Jurkat, Clone E6-1 (cell line): ENCODE data around the gene PRSS50. TPM values are rescaled to one million over a fixed set of nuclear protein-coding genes. Genes with fewer than 3 reads are reported as not detected.
A peak's percentile ranks its signal among the peaks of the same experiment; 100 is the strongest.
"Not testable (repeated sequence)": the region's sequence is repeated elsewhere in the genome, so short reads cannot be mapped to it uniquely, and the experiment has no call there.

ENCODE experiments used
- DNase-seq: peaks from one replicate; pipeline ENCODE4 v3.0.0-alpha.2; 2011; ENCODE audit warnings: low read depth, low spot score
- H3K4me3 ChIP-seq: 2 replicates; pipeline ENCODE4 v1.5.1; 2011; ENCODE audit warnings: mild to moderate bottlenecking, low read length, control low read depth, moderate library complexity
- polyA plus RNA-seq: library from polyadenylated mRNA; unstranded; fragments of >200 nt; gene quantifications from one replicate; pipeline ENCODE4 v1.2.1, GENCODE V29; 2012; ENCODE audit warnings: missing spikeins; ENCODE audit not compliant: insufficient read length, insufficient read depth

Gene PRSS50, protein sequence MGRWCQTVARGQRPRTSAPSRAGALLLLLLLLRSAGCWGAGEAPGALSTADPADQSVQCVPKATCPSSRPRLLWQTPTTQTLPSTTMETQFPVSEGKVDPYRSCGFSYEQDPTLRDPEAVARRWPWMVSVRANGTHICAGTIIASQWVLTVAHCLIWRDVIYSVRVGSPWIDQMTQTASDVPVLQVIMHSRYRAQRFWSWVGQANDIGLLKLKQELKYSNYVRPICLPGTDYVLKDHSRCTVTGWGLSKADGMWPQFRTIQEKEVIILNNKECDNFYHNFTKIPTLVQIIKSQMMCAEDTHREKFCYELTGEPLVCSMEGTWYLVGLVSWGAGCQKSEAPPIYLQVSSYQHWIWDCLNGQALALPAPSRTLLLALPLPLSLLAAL
- polyA plus RNA-seq: not detected

DNA sequence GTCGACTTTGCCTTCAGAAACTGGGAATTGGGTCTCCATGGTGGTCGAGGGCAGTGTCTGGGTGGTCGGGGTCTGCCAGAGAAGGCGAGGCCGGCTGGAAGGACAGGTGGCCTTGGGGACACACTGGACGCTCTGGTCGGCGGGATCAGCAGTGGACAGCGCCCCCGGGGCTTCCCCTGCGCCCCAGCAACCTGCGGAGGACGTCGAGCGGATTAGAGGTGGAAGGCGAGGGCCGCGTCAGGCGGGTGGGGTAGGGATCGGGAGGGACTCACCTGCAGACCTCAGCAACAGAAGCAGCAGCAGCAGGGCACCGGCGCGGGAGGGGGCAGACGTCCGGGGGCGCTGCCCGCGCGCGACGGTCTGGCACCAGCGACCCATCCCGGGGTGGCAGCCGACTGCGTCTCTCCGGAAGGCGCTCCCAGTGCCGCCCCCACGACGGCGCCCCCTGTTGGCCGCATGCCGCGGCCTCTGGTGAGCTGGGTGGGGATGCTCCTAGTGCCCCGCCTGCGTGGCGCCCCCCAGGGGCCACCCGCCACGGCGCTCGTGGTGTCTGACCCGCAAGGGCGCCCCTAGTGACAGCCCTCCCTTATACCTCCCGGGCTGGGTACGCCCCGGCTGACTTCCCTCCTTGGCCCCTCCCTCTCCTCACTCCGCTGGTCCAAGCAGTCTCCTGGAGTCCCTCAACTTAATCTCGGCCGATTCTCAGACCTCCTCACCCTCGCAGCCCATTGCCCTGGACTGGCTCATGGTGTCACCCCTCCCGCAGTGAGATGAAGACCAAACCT lies at the start of gene PRSS50:
Gene PRSS50 (minus strand): TSS at position 423 of the 785 bp plus-strand sequence. CDS start 45 bp downstream, at position 378.
- no peak for DNase-seq
- H3K4me3 ChIP-seq: no peak within 1 kb of the TSS

DNA sequence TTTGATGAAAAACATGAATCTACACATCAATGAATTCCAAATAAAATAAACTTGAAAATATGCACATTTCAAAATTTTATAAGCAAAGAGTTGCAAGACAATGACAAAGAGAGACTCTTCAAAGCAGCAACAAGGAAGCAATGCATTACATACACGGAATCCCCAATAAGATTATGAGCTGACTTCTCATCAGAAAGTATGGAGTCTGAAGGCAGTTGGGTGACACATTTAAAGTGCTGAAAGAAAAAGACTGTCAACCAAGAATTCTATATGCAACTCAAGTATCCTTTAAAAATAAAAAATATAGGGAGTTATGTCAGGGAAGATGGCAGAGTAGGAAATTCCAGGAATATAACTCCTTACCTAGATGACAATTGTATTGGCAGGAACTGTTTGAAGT lies 46.5 kb upstream of the PRSS50 start:
- no peak overlapping the region for H3K4me3 ChIP-seq
- DNase-seq: no peak

DNA sequence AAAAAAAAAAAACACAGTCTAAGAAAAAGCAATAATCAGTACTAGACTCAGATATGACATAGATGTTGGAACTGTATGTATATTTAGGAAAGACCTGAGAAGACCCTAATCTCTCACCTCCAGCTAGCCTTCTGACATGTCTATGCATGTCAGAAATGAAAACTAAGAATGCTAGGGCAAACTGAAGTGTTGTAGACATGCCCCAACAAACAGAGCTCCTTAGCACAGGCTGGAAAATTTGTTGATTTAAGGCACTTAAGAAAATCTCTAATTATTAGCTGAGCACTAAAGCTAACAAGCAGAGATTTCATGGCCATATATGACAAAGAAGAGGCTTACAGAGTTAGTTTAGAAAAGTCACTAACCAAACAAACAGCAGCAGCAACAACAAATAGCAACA lies 45.5 kb upstream of the PRSS50 start:
- DNase-seq: no peak
- no peak overlapping the region for H3K4me3 ChIP-seq

DNA sequence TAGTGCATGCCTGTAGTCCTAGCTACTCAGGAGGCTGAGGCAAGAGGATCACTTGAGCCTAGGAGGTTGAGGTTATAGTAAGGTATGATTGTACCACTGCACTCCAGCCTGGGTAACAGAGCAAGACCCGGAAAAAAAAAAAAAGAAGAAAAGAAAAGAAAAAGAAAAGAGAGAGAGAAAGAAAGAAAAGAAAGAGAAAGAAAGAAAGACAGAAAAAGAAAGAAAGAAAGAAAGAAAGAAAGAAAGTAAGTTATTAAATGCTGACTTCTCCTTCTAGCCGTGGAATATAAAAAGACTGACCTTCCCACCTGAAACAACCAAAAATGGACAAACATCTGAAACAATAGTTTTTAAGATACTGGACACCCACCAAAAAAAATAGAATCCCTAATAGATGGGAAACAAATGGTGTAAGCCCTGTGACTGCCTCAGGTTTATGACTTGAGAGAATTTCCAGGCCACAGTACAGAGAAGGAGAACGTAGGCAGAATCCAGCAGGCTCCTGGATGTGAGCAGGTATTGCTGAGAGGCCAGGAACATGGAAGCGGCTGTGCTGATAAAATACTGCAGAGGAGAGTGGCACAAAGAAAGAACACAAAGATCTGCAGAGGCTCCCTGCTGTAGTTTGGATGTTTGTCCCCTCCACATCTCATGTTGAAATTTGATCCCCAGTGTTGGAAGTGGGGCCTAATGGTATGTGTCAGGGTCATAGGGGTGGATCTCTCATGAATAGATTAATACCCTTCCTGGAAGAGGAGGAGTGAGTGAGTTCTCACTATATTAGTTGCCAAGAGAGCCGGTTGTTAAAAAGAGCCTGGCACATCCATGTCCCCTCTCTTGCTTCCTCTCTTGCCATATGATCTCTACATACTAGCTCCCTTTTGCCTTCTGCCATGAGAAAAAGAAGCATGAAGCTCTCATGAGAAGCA lies 41.8 kb upstream of the PRSS50 start:
- DNase-seq: no peak
- no peak overlapping the region for H3K4me3 ChIP-seq

DNA sequence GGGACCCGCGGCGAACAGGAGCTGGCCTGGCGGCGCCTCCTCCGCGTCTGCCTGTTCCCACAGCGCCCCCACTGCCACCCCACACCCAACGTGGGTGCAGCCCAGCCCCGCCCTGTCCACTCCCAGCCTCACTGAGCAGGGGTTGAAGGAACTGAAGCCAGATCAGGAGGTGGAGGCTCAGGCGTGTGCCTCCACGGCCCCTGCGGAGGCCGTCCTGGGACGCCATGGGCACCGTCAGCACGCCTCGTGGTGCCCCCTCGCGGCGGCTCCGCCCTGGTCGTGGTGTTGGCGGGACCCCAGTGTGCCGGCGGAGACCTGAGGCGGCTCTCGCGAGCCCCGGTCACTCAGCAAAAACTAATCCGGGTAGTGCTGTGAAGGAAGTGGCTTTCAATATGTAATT lies 39.0 kb upstream of the PRSS50 start:
- no peak overlapping the region for H3K4me3 ChIP-seq
- no peak for DNase-seq

DNA sequence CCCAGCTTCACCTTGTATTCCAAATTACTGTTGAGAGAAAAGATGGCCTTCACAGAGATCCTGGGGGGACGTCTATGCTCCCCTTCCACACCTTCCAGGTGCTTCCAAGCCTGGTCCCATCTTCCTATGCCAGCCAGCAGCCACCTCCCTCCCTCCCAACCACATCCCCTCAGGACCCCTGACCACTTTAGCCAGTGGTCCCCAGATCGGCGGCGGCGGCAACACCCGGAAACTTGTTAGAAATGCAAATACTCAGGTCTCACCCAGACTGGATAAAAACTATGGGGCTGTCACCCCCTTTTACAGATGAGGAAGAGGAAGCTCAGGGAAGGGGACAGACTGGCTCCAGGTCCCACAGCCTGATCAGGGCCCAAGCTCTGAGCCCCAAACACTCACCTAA lies 38.0 kb upstream of the PRSS50 start:
- no peak for DNase-seq
- no peak overlapping the region for H3K4me3 ChIP-seq

DNA sequence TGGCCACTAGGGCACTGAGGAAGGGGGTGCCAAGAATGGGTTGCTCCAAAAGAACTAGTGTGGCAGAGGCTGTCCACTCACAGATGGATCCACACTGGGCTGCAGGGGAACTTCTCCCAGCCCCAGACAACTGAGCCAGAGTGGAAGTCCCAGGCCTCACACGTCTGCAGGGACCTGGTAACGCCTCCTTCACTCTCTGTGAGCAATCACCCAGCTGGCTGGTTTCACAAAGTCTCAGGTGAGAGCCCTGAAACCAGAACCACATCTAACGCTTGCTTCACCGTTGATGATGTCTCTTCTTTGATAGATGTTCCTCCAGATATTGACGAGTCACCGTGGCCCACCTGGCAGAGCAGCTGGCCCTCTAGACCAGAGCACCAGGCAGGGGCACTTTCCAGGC lies 35.5 kb upstream of the PRSS50 start:
- not testable (repeated sequence) for H3K4me3 ChIP-seq
- peak; percentile 82 for DNase-seq

DNA sequence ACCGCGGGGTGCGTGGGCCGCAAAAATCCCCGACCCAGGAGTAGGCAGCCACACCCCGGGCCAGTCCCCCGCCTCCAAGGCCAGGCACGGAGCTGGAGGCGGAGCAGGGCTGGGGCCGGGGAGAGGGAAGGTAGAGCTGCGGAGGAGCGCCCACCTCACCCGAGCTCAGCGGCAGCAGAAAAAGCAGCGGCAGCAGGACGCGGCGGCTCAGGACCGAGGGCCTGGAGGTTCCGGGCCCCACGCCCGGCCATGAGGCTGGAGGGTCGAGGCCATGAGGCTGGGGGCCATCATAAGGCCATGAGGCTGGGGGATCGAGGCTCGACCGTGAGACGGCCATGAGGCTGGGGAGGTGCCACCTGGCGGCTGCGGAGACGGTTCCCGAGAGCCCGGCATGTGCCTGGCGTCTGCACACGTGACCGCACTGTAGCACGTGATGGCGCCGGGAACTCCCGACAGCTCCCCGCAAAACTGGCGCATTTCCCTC lies 32.9 kb upstream of the PRSS50 start:
- DNase-seq: no peak
- no peak overlapping the region for H3K4me3 ChIP-seq

DNA sequence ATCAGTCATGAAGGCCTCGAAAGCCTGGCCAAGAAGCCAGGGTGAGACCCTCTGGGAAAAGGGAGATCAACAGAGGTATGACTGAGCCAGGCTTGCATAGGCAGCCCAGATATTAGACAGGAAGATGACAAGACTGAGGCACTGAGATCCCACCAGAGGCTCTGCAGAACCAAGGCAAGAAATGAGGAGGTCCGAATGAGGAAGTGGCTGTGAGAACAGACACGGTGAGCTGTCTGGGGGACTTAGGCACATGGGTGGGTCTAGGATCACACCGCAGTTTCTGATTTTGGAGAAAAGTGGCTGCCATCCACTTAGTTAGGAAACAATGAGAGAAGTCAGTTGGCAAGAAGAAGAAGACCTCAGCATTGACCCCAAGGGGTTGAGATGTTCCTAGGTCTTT lies 31.5 kb upstream of the PRSS50 start:
- no peak for DNase-seq
- no peak overlapping the region for H3K4me3 ChIP-seq

DNA sequence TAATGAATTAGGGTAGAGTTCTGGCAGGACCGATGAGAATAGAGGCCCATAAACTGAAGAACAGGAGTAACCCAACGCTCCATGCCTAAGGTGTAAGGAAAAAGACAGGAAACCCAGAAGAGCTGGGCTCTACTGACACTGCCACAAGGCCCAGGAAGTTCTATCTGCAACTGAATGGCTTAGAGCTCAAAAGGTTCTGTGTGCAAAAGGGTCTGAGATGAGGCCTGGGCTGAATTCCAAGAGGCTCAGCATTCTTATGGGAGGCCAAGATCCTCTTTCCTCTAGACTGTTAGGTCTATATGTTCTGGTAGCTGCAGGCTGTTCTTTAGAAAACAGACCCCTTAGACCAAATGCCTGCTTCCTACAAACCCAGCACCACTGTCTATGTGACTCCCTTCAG lies 30.5 kb upstream of the PRSS50 start:
- no peak overlapping the region for H3K4me3 ChIP-seq
- DNase-seq: no peak

DNA sequence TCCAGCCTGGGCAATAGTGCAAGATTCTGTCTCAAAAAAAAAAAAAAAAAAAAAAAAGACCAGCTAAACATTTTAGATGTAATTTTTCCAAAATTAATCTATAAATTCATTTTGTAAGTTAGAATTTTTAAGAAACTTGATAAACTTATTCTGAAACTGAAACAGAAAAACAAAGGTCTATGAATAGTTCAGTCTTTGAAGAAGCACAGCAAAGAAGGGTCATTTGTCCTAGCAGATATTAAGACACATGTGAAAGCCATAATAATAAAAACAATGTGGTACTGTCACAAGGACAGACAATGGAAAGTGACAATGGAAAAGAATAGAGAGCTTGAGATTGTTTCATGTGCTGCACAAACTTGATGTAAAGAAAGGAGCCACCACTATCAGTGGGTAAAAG lies 29.0 kb upstream of the PRSS50 start:
- H3K4me3 ChIP-seq: no peak overlapping the region
- DNase-seq: no peak

DNA sequence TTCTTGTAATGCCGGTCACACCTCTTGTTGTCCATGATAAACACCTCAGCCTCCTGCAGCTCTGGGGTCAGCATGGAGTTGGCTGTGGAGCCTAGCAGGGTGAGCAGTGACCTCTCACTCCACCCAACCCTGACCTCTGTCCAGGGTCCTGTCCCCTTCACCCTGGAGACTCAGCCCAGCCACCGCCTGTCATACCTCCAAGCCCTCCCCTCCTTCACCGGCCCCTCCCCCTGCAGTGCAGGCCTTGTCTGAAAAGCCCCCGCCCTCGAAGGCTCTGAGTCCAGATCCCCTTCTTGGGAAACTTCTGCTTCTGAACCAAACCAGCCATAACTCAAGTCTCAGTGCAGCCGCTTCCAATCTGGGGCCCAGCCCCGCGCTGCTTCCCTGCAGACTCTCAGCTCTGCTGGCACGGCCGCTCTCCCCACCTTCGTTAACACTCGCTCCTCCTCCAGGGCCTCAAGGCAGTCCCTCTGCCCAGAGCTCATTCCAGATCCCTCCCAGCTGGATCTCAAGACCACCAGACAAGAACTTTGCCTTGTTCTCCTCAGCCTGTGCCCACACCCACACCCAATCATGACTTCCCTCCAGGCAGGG lies 25.4 kb upstream of the PRSS50 start:
- no peak for DNase-seq
- no peak overlapping the region for H3K4me3 ChIP-seq

DNA sequence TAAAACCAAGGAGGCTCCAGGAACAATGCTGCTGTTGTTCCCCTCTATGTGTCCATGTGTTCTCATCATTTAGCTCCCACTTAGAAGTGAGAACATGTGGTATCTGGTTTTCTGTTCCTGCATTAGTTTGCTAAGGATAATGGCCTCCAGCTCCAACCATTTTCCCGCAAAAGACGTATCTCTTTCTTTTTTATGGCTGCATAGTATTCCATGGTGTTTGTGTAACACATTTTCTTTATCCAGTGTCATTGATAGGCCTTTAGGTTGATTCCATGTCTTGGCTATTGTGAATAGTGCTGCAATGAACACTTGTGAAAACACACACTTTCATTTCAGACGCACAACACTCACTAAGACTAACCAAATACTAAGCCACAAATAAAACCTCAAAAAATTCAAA lies 21.9 kb upstream of the PRSS50 start:
- not testable (repeated sequence) for H3K4me3 ChIP-seq, DNase-seq

DNA sequence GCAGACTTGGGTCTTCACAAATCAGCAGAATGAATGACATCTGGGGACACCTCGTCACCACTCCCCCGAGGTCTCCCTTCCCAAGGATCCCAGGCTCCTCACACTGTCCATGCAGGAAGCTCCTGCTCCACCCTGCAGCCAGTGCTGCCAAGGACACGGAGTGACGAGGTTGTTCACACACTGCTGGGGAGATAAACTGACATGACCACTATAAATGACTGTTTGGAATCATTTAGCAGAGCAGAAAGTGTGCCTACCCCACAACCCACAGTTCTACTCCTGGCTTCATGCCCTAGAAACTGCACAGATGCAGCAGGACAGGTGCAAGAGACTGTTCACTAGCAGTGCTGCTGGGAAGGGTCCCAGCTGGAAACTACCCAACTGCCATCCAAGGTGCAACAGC lies 19.7 kb upstream of the PRSS50 start:
- no peak overlapping the region for H3K4me3 ChIP-seq
- DNase-seq: peak; percentile 24

DNA sequence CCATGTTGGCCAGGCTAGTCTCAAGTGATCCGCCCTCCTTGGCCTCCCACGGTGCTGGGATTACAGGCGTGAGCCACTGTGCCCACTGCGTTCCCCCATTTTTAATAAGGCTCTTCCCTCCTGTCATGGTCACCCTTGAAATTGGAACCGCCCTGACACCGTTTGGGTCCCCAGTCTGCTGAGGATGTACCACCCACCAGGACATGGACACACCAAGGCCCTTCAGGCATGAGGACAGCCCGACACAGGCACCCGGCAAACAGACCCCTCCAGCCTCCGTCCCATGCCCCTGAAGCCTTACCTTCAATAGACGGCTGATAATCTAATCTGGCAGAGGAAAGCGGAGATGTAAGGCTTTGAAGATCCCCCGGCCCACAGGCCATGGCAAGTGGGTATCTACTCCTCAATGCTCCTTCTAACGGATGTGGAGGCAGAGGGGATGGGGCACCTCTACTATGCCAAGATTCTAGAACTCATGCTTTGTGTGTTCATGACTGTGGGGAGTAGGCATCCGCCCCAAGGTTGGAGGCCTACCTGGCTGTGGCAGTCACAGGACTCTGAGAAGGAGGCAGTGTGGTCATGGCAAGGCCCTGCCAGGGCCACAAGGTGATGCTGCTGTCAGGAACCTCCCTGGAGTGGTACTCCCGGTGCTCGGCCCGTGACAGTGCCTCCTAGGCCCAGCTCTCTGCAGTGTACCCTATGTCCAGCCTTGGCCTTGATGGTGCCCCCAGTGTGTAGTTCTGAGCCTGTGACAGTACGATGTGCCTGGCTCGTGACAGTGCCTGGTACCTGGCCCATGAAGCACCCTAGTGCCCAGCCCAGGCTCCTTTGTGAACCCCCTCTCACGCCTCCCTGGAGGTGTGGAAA lies 18.6 kb upstream of the PRSS50 start:
- H3K4me3 ChIP-seq: no peak overlapping the region
- no peak for DNase-seq

DNA sequence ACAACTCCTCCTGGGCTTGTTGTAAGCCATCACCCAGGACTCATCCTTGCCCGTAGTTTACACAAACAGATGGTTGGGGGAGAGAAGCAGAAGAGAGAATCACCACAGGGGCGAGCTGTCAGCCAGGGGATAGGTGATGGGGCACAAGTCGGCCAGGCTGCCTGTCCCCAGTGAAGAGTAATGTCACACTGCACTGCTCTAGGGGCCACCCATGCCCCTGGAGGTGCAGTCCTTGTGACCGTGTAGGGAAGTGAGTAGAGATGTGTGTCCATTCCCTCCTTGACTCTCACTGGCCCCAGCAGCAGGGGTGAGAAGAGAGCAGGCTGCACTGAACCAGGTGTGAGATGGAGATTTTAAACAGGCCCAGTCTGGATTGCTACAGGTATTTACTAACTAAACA lies 17.1 kb upstream of the PRSS50 start:
- DNase-seq: no peak
- H3K4me3 ChIP-seq: no peak overlapping the region

DNA sequence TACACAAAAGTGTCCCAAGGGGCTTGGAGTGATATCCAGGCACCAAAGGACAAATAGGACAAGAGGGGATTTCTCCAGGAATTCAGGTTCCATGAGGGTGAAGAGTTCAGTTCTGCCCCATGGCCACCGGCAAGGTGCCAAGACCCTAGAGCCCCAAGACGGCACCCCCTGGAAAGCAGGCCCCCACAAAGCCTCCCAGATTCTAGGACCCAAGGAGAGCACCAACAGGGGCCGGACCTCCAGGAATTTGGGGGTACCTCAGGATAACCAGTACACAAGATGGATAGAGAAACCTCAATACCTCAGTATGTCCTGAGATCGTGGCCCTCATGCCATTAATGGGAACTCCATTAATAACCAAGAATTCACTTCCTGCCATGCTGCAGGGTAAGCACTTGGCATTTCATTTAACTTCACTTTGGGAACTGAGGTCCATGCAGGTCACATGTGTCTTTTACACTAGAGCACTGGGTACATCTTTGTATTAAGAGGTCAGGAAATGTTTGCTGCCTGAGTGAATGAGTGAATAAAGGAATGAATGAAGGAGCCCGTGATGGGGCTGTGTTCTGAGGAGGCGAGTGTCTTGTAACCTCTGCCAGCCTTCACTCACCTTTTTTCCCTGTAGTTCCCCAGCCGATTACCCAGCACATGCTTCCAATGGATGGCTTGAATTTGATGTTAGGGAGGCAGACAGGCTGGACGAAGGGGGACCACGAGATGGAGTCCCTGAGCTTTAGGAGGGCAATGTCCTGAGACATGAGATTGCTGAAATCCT lies 15.5 kb upstream of the PRSS50 start:
- no peak for DNase-seq
- H3K4me3 ChIP-seq: no peak overlapping the region
